Activated T-helper 9 cell treated with anti-CD3 and anti-CD28 coated beads, Interleukin-2, amount 50 U/mL, for 16 hours (primary cell): ENCODE data around the gene FAM161B.
A peak's percentile ranks its signal among the peaks of the same experiment; 100 is the strongest.
"Not testable (repeated sequence)": the region's sequence is repeated elsewhere in the genome, so short reads cannot be mapped to it uniquely, and the experiment has no call there.

ENCODE experiments used
- DNase-seq: peaks from one replicate; pipeline ENCODE4 v3.0.0-alpha.2; 2020; ENCODE audit warnings: low read depth

The FAM161B gene, protein sequence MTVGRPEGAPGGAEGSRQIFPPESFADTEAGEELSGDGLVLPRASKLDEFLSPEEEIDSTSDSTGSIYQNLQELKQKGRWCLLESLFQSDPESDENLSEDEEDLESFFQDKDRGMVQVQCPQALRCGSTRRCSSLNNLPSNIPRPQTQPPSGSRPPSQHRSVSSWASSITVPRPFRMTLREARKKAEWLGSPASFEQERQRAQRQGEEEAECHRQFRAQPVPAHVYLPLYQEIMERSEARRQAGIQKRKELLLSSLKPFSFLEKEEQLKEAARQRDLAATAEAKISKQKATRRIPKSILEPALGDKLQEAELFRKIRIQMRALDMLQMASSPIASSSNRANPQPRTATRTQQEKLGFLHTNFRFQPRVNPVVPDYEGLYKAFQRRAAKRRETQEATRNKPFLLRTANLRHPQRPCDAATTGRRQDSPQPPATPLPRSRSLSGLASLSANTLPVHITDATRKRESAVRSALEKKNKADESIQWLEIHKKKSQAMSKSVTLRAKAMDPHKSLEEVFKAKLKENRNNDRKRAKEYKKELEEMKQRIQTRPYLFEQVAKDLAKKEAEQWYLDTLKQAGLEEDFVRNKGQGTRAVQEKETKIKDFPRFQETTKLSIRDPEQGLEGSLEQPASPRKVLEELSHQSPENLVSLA

DNA sequence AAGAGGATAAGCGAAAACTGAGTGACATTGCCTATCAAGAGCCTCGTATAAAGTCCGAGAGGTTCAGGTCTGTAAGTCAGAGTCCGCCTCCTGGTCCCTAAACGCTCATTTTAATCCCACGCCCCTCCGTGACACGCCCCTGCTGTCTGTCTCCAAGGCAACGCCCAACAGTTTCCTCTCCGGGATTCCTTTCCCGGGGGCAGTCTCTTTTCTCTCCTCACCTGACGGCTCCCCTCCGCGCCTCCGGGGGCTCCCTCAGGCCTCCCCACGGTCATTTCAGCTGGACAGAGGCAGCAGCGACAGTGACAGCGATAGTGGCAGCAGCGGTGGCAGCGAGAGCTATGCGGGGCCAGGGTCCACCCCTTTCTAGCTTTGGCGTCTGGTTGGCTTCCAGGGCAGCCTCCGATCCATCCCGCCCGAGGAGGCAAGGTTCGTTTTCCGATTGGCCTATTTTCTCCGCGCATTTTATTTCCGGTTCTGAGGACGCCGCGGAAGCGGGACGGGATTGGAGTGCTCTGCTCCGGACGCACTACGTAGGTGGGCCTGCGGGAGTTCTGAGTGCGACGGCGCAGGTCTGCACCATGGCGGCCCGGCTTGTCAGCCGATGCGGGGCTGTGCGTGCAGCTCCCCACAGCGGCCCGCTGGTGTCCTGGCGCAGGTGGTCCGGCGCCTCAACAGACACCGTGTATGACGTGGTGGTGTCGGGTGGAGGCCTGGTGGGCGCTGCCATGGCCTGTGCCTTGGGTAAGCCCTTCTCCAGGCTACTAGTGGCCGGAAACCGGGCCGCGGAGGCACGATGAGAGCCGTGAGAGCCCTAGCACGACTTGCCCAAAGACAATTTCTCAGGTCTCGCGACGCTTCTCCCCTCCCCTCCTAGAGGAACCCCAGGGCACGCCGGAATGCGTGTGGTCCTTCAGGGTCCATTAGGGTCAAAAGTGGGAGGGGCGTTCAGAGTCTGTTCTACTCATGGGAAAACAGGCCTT is at the start of gene FAM161B, which contains the start of gene COQ6:
Gene FAM161B (minus strand): TSS at position 343 of the 983 bp plus-strand sequence. CDS start 68 bp downstream, at position 275.
Gene COQ6 (plus strand): TSS at position 551 of the 983 bp plus-strand sequence. CDS start 31 bp downstream, at position 582.
- DNase-seq, result peak; percentile 81

DNA sequence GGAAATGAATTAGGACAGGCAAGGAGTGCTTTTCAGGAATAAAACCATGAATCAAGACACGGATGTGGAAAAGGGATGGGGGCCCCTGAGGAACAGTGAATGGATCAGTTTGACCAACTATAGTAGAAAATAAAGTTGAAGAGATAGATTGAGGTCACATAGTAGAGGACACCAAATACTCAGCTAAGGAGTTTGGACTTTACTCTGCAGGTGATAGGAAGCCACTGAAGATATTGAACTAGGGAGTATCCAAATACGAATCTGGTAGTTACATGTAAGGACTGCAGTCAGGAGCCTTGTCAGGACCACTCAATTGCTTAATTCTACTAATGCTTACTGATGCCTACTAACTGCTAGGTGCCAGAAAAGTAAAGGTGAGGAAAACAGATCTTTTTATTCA is 48.8 kb upstream of the FAM161B start:
- DNase-seq, result no peak

DNA sequence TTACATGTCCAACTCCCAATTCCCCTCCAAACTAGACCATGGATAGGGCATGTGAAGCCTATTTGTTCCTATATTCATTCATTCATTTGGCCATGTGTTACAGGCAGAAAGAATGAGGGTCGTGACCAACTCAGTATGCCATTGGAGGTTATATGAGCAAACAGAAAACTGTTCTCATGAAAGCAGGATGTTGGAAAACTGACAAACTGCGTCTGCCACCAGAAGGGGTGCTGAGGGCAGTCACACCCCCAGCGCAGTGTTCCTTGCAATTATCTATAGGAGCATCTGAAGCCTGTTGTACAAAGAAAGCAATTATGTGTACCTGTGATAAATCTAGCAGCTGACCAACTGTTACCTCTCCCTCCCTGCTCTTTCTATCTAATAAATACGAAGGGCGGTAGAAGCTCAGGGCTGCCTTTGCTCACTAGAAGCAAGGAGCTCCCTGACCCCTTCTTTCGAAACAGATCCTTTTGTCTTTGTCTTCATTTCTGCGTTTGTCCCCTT is 48.1 kb upstream of the FAM161B start:
- DNase-seq, result no peak

DNA sequence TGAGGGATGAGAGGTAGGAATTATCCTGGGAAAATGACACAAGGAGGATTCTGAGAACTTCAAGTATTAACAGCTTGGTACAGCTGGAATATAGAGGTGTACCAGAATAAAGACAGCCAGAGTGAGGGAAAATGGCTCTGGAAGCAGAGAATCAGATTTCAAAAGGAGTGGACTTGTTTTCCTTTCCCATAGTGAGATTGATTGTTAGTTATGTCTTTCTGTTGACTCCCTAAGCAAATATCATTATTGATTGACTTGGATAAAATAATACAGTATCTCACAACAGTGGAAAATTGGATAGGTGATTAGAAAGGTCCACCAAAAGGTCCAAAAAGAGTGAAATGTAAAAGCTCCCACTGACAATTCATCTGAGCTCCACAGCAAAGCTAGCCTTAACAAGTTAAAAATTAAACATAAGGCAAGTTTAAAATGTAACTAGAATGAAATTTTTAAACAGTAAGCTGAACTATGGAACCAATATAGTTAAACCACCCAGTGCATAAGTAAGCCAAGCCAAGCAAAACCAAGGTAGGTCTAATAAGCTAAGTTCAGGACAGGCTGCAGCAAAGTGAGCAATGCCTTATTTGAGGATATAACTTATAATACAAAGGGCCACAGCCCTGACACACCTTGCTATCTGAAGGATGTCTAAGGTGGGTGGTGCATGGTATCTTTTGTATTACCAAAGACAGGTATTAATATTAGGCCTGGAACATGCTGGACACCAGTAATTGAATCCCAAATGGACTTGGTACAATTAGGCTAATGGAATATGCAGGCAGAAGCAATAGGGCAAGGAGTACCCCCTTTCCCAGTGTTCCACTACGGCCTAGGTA is 47.4 kb upstream of the FAM161B start:
- no peak for DNase-seq

DNA sequence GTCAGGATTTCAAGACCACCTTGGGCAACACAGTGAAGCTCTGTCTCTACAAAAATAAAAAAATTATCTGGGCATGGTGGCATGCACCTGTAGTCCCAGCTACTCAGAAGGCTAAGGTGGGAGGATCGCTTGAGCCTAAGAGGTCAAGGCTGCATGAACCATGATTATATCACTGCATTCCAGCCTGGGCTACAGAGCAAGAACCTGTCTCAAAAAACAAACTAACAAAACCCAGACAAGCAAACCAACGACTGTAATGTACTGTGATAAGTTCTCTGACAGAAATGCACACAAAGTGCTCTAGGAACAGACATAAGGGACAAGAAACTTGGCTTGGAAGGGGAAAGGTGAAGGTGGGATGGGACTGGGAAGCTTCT is 46.8 kb upstream of the FAM161B start:
- no peak for DNase-seq

DNA sequence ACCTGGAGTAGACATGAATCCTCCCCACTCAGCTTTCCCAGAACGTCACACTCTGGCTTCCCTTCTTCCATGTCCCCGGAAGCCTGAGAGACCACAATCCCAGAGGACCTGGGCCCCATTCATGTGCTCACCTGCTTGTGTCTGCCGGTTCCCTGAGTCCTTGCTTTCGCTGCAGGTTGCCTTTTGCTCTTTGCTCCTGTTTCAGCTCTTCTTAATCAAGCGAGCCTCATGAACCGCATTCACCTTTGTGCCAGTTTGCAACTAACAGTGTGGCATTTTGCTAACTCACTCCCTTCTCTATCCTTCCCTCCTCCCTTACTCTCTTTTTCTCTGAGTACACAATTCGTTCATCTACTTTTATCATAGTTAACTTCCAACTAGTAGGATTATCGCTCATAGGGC is 46.1 kb upstream of the FAM161B start:
- no peak for DNase-seq

DNA sequence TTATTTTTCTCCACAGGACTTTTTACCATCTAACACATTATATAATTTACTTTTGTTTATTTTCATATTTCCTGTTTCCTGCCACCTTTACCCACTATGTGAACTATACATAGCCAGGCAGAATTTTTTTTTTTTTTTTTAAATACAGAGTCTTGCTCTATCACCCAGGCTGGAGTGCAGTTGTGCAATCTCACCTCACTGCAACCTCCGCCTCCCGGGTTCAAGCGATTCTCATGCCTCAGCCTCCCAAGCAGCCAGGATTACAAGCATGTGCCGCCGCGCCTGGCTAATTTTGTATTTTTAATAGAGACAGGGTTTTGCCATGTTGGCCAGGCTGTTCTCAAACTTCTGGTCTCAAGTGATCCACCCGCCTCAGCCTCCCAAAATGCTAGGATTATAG is 45.0 kb upstream of the FAM161B start:
- not testable (repeated sequence) for DNase-seq

DNA sequence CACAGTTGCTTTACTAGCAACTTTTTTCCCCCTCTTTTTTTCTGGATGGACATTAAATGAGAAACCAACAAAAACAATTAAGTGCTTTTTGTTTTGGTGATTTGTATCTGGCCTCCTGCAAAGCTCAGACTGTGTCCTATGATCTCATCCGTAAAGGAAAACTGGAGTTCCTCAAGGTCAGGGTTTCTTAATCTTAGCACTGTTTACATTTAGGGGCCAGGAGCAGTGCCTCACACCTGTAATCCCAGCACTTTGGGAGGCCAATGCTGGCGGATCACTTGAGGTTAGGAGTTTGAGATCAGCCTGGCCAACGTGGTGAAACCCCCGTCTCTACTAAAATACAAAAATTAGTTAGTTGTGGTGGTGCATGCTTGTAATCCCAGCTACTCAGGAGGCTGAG is 41.2 kb upstream of the FAM161B start:
- no peak for DNase-seq

DNA sequence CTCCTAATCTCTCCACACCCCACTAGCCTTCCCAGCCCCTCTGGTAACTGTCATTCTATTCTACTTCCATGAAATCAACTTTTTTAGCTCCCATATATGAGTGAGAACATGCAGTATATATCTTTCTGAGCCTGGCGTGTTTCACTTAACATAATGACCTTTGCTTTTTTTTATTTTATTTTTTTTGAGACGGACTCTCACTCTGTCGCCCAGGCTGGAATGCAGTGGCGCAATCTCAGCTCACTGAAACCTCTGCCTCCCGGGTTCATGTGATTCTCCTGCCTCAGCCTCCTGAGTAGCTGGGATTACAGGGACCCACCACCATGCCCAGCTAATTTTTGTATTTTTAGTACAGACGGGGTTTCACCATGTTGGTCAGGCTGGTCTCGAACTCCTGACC is 38.8 kb upstream of the FAM161B start:
- not testable (repeated sequence) for DNase-seq

DNA sequence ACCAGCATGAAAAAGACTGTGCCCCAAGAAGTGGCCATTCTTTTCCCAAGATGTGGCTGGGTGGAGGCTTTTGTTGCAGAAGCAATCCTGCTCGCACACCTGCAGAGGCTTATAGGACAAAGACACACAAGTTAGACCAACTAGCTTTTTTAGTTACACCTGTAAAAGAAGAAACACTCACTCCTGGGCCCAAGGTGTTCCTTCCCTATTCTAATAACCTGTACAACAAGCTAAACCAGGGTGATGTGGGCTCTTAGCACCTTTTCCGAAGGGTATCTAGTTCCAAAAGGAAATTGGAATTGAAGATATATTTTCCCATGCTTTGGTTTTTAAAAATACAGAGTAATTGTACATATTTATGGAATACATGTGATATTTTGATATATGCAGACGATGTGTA is 38.2 kb upstream of the FAM161B start:
- no peak for DNase-seq

DNA sequence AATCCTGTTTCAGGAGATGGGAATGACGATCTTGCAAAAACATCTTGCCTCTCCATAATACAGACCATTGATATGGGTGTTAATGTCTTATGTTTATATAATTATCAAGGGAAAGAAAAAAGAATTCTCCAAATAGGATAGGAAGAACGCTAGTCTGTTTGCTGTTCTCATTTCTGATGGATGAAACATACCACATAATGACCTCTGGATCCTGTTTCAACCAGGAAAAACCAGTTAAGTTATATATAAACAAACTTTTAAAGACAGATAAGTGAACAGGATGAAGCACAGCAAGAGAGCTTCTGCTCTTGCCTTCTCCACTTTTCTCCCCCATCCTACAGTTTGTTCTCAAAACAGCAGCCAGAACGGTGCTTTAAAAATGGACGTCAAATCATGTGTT is 28.0 kb upstream of the FAM161B start:
- no peak for DNase-seq

DNA sequence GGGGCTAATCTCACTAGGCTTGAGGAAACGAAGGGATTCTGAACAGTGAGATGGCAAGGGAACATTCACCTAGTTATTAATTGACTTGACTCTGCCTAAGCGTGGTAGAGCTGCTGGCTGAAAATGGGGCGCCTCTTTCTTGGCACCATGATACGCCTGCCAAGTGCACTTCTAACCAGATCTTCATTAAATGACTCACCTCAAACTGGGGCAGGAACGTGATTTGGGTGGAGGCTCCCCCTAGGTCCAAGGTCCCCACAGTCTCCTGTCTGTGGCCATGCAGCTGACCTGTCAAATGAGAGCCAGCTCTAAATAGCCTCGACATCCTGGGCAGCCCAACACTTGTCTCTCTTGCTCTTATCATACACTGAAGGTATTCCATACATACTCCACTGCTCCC is 26.2 kb upstream of the FAM161B start:
- DNase-seq, result no peak

DNA sequence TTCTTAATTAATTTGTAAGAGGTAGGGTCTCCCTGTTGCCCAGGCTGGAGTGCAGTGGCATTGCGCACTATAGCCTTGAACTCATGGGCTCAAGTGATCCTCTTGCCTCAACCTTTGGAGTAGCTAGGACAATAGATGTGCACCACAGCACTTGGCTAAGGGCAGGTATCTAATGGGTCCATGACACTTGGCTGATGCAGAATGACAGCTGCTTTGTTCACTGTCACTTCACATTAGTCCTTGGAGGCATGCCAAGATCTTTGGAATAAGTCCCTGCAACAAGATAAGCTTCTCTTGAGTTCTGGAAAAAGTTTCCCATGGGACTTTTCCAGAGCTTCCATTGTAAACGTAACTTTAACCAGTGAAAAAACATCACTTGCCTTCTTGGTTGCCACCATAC is 23.6 kb upstream of the FAM161B start:
- DNase-seq, result no peak

DNA sequence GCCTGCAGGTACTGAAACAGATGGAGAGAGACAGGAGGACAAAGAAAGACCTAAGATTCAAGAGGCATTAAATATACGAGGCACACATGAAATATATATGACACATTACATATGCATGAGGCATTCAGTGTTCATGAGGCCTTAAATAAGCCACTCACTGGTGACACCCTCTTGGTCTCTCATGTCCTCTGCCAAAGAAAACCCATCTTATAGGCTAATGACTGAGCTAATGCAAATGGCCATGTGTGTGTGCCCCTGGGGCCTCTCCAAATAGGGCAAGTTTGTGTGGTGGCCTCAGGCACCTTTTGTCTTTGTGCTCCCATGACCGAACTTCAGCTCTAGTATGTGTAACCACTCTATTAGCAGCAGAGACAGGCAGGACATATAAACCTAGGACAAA is 19.0 kb upstream of the FAM161B start:
- DNase-seq, result no peak

DNA sequence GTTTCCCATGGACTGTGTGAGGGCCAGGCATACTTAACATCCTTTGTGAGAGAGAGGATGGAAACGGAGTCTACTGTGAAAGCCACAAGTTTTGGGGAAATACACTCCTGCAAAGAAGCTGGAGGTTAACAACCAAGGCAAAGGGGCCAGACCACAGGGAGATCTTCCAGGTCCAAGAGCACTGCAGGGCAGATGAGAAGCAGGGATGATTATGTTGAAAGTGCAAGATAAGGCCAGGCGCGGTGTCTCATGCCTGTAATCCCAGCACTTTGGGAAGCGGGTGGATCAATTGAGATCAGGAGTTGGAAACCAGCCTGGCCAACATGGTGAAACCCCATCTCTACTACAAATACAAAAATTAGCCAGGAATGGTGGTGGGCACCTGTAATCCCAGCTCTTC is 15.3 kb upstream of the FAM161B start:
- DNase-seq, result no peak

DNA sequence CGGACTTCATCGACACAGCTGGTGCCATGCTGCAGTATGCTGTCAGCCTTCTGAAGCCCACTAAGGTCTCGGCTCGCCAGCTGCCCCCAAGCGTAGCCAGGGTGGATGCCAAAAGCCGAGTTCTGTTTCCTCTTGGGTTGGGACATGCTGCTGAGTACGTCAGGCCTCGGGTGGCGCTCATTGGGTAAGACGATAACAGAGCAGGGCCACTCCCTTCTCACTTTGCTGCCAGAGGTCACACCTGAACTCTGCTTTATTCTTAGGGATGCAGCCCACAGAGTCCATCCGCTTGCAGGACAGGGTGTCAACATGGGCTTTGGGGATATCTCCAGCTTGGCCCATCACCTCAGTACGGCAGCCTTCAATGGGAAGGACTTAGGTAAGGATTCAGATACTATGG is 11.3 kb upstream of the FAM161B start:
- no peak for DNase-seq

DNA sequence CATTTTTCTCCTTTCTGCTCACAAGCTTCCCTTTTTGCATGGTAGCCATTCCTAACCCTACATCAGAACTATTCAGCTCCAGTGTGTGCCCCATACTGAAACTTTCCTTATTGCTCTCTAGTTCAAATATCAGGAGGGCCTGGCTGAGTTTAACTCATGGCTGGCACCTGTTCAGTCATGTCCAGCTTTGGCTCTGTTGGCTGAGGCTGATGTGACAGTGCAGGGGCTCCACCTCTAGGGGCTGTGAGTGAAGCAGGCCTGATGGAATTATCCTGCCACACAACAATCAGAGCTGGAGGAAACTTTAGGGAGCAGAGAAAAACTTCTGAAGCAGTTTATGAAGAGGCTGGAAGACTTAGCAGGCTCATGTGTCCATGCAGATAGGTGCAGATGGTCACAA is 8.7 kb upstream of the FAM161B start:
- DNase-seq, result no peak

DNA sequence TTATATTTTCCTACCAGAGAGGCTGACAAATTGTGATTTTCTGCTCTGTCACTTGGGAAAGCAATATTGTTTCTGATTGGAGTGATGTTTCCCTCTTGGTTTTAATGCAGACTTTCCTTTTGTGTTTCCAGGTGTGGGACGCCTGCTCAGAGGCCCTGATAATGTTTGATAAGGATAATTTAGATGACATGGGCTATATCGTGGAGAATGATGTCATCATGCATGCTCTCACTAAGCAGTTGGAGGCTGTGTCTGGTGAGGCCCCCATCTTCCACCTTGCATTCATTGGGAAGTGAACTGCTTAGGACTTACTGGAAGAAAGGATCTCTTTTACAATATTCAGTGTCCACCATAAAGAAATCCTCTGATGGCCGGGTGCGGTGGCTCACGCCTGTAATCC is 5.8 kb upstream of the FAM161B start:
- DNase-seq, result no peak

DNA sequence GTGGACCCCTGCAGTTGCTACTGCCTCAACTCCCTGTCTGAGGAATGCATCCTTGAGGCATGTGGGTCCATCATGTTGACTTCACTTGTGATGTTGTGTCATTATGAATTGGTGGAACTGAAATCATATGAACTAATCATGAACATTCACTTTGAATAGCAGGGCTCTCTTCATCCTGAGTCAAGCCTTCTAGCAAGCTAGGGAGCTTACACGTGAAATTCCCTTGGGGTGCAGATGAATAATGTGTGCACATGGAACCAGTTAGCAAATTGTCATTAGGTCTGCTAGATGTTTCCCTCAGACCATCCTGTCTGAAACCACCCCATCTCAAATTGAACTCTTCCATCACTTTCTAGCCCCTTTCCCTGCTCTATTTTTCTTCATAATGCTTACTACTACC is 3.8 kb upstream of the FAM161B start:
- no peak for DNase-seq

DNA sequence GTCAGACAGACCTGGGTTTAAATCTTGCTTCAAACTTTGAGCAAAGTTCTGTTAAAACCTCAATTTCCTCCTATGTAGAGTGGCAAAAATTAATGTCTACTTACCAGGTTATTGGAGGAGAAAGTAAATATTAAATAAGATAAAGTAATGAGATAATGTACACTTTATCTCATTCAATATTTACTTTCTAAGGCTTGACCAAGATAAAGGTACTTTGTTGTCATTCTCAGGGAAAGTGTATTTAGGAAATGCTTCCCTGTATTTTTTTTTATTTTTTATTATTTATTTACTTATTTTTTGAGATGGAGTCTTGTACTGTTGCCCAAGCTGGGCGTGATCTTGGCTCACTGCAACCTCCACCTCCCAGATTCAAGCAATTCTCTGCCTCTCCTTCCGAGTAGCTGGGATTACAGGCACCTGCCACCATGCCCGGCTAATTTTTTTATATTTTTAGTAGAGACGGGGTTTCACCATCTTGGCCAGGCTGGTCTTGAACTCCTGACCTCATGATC is 4.7 kb downstream of the FAM161B start:
- no peak for DNase-seq
